Measurements from ENCODE around the gene LINGO4.

Gene LINGO4

DNA sequence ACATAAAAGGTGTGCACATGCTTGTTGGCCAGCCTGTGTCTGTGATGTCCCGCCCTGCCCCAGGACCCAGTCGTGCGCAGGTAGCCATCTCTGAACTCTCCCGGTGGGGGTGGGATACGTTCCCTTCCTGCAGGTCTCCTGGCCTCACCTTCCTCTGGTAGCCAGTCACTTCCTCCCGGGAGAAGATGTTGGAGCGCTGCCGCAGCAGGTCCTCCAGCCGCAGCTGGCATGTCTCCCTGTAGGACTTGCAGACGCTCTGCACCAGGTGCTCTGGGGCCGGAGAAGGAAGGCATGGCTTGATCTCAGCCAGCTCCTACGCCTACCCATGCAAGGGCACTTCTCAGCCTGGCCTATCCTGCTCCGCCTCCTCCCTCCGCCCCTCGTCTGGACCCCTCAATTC, 9.2 kb upstream of the LINGO4 start:
- DNase-seq (ENCODE audit: low read depth), result no peak

DNA sequence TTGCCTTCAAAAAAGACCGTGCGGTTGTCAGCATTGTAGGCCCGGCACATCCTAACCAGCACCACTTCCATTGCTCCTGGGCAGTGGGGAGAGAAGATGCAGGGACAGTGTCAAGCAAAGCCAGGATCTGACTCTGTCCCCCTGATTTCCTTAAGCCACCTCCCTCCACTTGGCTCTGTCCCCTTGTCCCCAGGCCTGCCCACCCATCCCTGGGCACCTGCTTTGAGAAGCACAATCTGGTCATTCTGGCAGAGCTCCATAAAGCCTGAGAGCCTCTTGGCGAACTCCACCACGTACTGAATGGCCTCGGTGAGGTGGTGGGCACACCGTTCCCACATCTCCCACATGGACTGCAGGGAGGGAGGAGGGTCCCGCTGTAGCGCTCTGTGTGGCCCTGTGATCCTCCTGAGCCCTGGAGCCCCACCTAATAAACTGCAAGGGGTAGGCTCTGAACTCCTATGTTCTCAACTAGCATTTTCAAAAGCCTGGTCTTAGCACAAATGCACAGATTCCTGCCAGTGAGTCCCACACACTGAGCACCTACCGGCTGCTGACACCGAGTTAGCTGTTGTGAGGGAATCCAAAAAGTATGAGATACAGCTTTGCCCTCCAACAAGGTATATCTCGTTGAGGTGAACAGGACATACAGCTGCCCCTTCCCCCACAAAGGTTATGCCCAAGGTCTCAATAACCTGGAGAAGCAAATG, 8.2 kb upstream of the LINGO4 start:
- no peak for DNase-seq (ENCODE audit: low read depth)

- no peak for DNase-seq (ENCODE audit: low read depth)
Observed at GRCh38 chr1:151811181-151811580, 6.0 kb upstream of the LINGO4 start.

DNA sequence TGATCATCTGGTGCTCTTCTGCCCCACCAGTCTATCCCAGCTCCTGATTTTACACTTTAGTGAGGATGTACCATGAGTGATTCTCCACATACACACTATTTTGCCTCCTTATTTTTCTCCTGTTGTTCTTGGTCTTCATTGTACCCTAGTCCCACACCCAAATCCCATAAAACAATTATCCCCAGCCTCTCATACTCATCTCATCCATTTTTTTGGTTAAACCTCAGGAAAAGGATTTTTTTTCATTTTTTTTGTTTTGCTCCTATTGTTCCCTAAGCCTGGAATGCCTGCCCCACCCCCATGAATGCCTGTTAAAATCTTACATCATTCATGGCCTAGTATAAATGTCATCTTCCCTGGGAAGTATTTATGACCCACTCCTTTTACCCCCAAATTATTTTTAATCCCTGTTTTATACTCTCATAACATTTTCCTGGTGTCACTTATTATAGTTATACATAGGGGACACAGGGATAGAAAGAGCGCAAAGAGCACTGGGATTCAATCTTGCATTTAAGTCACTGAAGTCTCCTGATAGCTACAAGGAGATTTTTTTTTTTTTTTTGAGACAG, 4.9 kb upstream of the LINGO4 start:
- DNase-seq (ENCODE audit: low read depth), result no peak

GRCh38 chr1:151809290-151809984, 4.2 kb upstream of the LINGO4 start:
- no peak for DNase-seq (ENCODE audit: low read depth)

DNA sequence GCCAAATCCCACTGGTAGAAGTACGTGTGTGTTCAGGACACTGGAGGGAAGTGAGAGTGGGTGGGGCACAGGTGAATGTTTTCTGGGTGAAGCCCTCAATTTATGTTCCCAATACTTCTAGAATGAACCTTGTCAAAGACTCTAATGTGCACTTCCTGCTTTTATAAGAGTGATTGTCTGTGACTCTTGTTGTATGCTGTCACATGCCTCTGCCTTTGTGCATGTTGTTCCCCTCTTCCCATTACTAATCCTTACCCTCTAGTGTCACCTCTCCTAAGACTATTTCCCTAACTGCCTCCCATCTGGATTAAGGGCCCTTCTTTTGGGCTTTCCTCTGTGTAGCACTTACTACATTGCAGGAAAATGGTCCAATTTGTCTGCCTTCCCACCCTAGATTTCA, 2.5 kb upstream of the LINGO4 start:
- no peak for DNase-seq (ENCODE audit: low read depth)

GRCh38 chr1:151807131-151807530, 1.9 kb upstream of the LINGO4 start:
- no peak for DNase-seq (ENCODE audit: low read depth)

DNA sequence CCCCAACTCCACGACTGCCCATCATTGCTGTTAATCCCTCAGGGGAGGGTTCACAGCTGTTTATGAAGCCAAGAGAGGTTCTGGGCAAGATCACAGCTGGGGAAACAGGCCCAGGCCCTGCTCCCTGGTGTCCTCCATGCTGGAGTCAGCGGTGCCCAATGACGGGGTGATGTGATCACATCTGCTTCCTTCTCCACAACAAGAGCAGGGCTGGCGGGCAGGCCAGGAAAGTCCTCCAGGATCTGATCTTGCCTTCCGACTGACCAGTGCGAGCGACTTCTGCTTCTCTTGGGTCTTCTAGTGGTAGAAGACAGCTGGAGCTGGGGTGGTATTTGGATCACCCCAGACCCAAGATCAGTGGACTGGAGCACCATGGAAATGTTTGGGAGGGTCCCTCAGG, 951 bp upstream of the LINGO4 start:
- no peak for DNase-seq (ENCODE audit: low read depth)

DNA sequence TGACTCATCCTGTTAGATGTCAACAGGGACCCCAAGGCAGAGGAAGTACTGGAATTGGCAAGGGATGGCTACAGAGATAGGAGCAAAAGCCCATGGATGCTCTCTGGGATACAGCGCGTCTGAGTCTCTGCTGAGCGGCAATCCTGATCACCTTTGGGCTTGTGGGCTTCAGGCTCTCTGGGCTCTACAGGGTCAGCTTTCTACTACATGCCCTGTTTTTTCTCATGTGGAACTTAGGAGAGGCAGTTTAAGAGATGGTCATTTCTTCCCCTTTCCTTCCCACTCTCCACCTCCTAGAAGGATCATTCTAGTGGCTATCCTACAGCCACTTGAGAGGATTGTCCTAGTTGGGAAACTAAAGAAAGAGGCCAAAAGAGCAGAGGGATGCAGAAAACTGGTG, 1.3 kb downstream of the LINGO4 start:
- DNase-seq (ENCODE audit: low read depth), result no peak

GRCh38 chr1:151803164-151803563, 2.1 kb downstream of the LINGO4 start:
- DNase-seq (ENCODE audit: low read depth), result no peak

GRCh38 chr1:151802372-151802771, 2.8 kb downstream of the LINGO4 start:
- DNase-seq (ENCODE audit: low read depth), result no peak

GRCh38 chr1:151801846-151802245, 3.4 kb downstream of the LINGO4 start:
- DNase-seq (ENCODE audit: low read depth), result no peak

DNA sequence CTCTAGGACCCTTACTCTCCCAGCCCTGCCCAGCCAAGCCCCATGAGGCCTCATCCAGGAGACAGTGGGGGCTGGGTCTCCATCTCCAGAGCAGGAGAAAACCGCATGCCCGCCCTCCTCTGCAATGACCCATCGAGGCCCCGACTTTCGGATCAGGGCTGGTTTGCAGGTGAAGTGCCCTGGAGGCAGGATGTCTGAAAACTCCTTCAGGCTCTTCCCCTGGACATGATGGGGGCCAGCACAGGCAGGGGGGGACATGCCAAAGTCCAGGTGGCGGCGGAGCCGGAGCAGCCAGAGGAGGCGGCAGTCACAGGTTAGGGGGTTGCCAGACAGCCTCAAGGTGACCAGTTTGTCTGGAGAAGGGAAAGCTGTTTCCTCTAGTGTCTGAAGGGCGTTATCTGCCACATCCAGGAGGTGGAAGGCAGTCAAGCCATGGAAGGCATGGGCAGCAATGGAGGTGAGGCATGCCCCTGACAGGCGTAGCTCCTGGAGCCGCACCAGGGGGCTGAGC, 3.9 kb downstream of the LINGO4 start:
- DNase-seq (ENCODE audit: low read depth), result no peak

- DNase-seq (ENCODE audit: low read depth), result no peak
Observed at GRCh38 chr1:151800830-151801229, 4.4 kb downstream of the LINGO4 start.

DNA sequence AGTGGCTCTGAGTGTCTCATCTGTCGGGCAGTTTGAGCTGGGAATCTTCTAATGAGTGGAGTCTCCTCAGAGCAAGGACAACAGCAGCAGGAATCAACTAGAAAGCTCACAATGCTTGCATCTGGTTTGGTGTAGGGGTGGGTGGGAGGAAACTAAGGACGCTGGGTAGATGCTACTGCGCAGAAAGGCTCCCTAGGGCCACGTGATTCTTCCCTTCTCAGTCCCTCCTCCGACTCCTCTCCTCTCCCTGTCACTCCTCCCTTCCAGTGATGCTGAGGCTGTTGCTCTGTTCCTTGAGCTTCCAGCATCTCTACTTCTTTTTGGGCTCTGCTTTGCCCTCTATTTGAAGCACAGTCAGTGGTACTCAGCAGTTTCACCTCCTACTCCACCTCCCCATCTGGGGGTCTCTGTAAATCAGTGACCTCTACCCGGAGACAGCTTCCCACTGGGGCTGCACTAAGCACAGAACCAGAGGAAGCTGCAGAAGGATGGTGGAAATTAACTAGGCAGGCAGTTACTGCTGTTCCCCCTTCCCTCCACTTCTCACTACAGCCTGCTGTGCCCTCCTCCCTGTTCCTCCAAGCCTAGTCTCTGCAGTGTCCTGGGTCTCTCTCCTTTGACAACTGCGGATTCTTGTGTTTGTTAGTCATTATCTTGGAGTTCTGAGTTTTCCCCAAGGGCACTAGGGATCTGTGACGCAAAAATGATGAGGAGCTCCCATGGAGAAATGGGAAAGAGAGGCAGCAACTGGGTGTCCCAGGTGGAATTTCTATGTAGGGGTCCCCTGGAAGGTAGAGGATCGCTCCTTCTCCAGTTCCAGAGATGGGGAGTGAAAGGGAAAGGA, 5.8 kb downstream of the LINGO4 start:
- DNase-seq (ENCODE audit: low read depth), result no peak

DNA sequence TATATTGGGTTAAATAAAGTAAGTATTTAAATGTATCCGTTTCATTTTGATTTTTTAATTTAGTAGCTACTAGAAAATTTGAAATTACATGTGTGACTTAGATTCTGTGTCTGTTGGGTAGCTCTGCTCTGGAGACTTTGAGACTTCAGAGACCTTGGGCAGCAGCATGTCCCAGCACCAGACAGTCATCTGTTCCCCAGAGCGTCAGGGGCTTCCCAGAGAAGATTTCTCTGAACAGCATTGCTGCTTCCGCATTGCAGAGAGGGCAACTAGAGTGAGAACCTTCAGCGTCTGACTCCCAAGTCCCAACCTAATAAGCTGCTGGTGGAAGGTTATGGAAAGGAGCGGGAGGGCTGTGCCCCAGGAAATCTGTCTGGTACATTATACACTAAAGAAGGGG, 6.6 kb downstream of the LINGO4 start:
- no peak for DNase-seq (ENCODE audit: low read depth)

- no peak for DNase-seq (ENCODE audit: low read depth)
Observed at GRCh38 chr1:151790940-151791651, 14.1 kb downstream of the LINGO4 start.

GRCh38 chr1:151790071-151790939, 14.9 kb downstream of the LINGO4 start, which contains the start of gene TDRKH:
TDRKH (minus strand) TSS chr1:151790500; CDS start chr1:151783022, 7,478 bp downstream.
- peak; percentile 97 for DNase-seq (ENCODE audit: low read depth)

GRCh38 chr1:151787689-151788088, 17.5 kb downstream of the LINGO4 start:
- DNase-seq (ENCODE audit: low read depth), result no peak

GRCh38 chr1:151783796-151784195, 21.4 kb downstream of the LINGO4 start:
- no peak for DNase-seq (ENCODE audit: low read depth)

DNA sequence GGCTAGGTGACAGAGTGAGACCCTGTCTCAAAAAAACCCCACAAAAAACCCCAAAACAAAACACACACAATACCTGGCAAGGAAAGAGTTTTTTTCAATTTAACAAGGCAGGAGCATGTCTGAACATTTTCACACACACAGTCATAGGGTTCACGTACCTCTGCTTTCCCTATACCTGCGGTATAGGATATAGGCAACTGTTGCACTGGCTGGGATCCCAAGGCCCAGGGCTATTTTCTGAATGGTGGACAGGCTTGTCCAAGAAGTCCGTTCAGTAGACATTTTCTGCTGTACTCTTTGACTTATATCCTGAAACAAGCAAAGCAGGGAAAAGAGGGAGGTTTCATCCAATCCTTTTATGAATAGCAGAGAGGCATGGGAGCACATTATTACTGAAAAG, 22.5 kb downstream of the LINGO4 start:
- no peak for DNase-seq (ENCODE audit: low read depth)
